Skeletal muscle satellite cell (primary cell): Measurements from ENCODE around the gene OXA1L.
"Not testable (repeated sequence)": the region's sequence is repeated elsewhere in the genome, so short reads cannot be mapped to it uniquely, and the experiment has no call there.

Experiments used
- H3K27me3 ChIP-seq: 2 replicates; pipeline ENCODE4 v1.7.0; 2013; ENCODE audit warnings: low read length; ENCODE audit not compliant: control insufficient read depth, insufficient read depth
- H3K36me3 ChIP-seq: 2 replicates; pipeline ENCODE4 v1.7.0; 2013; ENCODE audit warnings: mild to moderate bottlenecking, control low read depth, low read length; ENCODE audit not compliant: insufficient read depth
- H3K4me1 ChIP-seq: 2 replicates; pipeline ENCODE4 v1.7.0; 2013; ENCODE audit warnings: low read length; ENCODE audit not compliant: control insufficient read depth, insufficient read depth
- H3K4me2 ChIP-seq: 2 replicates; pipeline ENCODE4 v1.7.0; 2013; ENCODE audit warnings: mild to moderate bottlenecking, low read length
- H3K4me3 ChIP-seq: 2 replicates; pipeline ENCODE4 v1.7.0; 2013; ENCODE audit warnings: low read length
- H3K9ac ChIP-seq: 2 replicates; pipeline ENCODE4 v1.7.0; 2013; ENCODE audit warnings: mild to moderate bottlenecking, low read depth, low read length, moderate library complexity
- H3K9me3 ChIP-seq: replicated peaks from 2 replicates; pipeline ENCODE4 v1.7.0; 2013; ENCODE audit warnings: mild to moderate bottlenecking, control low read depth, low read length

The OXA1L gene

GRCh38 chr14:22769369-22769768, 2.9 kb downstream of the OXA1L start:
- Histone ChIP-seq H3K27me3 (no peaks in the 10 kb centered on the region), H3K4me1 (peaks cover 11% of the 10 kb centered on the region), H3K4me3 (no peak overlapping the region), H3K4me2 (no peak overlapping the region), H3K9me3 (no peaks in the 10 kb centered on the region), H3K36me3 (peaks cover 53% of the 10 kb centered on the region), H3K9ac (no peak overlapping the region)

GRCh38 chr14:22770481-22771187, 4.1 kb downstream of the OXA1L start:
- H3K9ac ChIP-seq, result no peak overlapping the region
- peaks cover 55% of the 10 kb centered on the region for H3K36me3 ChIP-seq
- no peaks in the 10 kb centered on the region for H3K9me3 ChIP-seq
- H3K4me3 ChIP-seq, result no peak overlapping the region
- no peak overlapping the region for H3K4me2 ChIP-seq
- H3K4me1 ChIP-seq, result peaks cover 11% of the 10 kb centered on the region
- H3K27me3 ChIP-seq, result no peaks in the 10 kb centered on the region

- Histone ChIP-seq H3K4me2 (no peak overlapping the region), H3K9ac (no peak overlapping the region), H3K36me3 (peaks cover 55% of the 10 kb centered on the region), H3K27me3 (no peaks in the 10 kb centered on the region), H3K4me3 (no peak overlapping the region), H3K9me3 (no peaks in the 10 kb centered on the region), H3K4me1 (peaks cover 3% of the 10 kb centered on the region)
Measured at GRCh38 chr14:22772725-22773124, 6.2 kb downstream of the OXA1L start.

- Histone ChIP-seq H3K27me3 (no peaks in the 10 kb centered on the region), H3K9ac (no peak overlapping the region), H3K9me3 (no peaks in the 10 kb centered on the region), H3K4me1 (no peaks in the 10 kb centered on the region), H3K4me3 (no peak overlapping the region), H3K4me2 (no peak overlapping the region), H3K36me3 (peaks cover 49% of the 10 kb centered on the region)
Measured at GRCh38 chr14:22773162-22774010, 6.9 kb downstream of the OXA1L start.

GRCh38 chr14:22774011-22774706, 7.7 kb downstream of the OXA1L start:
- Histone ChIP-seq H3K4me1 (no peaks in the 10 kb centered on the region), H3K36me3 (peaks cover 44% of the 10 kb centered on the region), H3K9me3 (no peaks in the 10 kb centered on the region), H3K4me2 (no peak overlapping the region), H3K27me3 (no peaks in the 10 kb centered on the region), H3K9ac (no peak overlapping the region), H3K4me3 (no peak overlapping the region)

- peaks cover 23% of the 10 kb centered on the region for H3K36me3 ChIP-seq
- H3K9ac ChIP-seq, result no peak overlapping the region
- H3K9me3 ChIP-seq, result no peaks in the 10 kb centered on the region
- no peaks in the 10 kb centered on the region for H3K27me3 ChIP-seq
- no peaks in the 10 kb centered on the region for H3K4me1 ChIP-seq
- no peak overlapping the region for H3K4me3 ChIP-seq
- H3K4me2 ChIP-seq, result no peak overlapping the region
Measured at GRCh38 chr14:22776215-22776614, 9.7 kb downstream of the OXA1L start.

- not testable (repeated sequence) for H3K4me1 ChIP-seq, H3K9me3 ChIP-seq, H3K4me3 ChIP-seq
Measured at GRCh38 chr14:22776849-22777248, 10.4 kb downstream of the OXA1L start.

GRCh38 chr14:22778084-22778483, 11.6 kb downstream of the OXA1L start:
- Histone ChIP-seq H3K4me3 (no peak overlapping the region), H3K36me3 (peaks cover 13% of the 10 kb centered on the region), H3K4me2 (no peak overlapping the region), H3K9me3 (no peaks in the 10 kb centered on the region), H3K27me3 (no peaks in the 10 kb centered on the region), H3K9ac (no peak overlapping the region), H3K4me1 (no peaks in the 10 kb centered on the region)

More at GRCh38 chr14:22776849-22777248, 10.4 kb downstream of the OXA1L start:
- peaks cover 17% of the 10 kb centered on the region for H3K36me3 ChIP-seq
- not testable (repeated sequence) for H3K4me2 ChIP-seq, H3K27me3 ChIP-seq, H3K9ac ChIP-seq

- H3K4me1 ChIP-seq, result no peaks in the 10 kb centered on the region
- H3K27me3 ChIP-seq, result no peaks in the 10 kb centered on the region
- no peak overlapping the region for H3K9ac ChIP-seq
- H3K36me3 ChIP-seq, result no peaks in the 10 kb centered on the region
- H3K9me3 ChIP-seq, result no peaks in the 10 kb centered on the region
- no peak overlapping the region for H3K4me2 ChIP-seq
- H3K4me3 ChIP-seq, result no peak overlapping the region
Measured at GRCh38 chr14:22780105-22780679, 13.7 kb downstream of the OXA1L start.

GRCh38 chr14:22780941-22781300, 14.4 kb downstream of the OXA1L start:
- Histone ChIP-seq H3K27me3 (no peaks in the 10 kb centered on the region), H3K9me3 (no peaks in the 10 kb centered on the region), H3K4me3 (no peak overlapping the region), H3K4me1 (no peaks in the 10 kb centered on the region), H3K4me2 (no peak overlapping the region), H3K9ac (no peak overlapping the region), H3K36me3 (no peaks in the 10 kb centered on the region)

- no peak overlapping the region for H3K4me2 ChIP-seq
- no peaks in the 10 kb centered on the region for H3K36me3 ChIP-seq
- no peaks in the 10 kb centered on the region for H3K4me1 ChIP-seq
- no peaks in the 10 kb centered on the region for H3K9me3 ChIP-seq
- H3K9ac ChIP-seq, result no peak overlapping the region
- no peak overlapping the region for H3K4me3 ChIP-seq
- no peaks in the 10 kb centered on the region for H3K27me3 ChIP-seq
Measured at GRCh38 chr14:22781301-22781991, 15.0 kb downstream of the OXA1L start.
